ENCODE measurements around the gene SIRPB2.

SIRPB2 gene

GRCh38 chr20:1460275-1460674 is 30.9 kb downstream of the SIRPB2 start:
- Histone ChIP-seq H3K27ac (no peak overlapping the region), H3K4me3 (no peak overlapping the region)
- no peak for DNase-seq (ENCODE audit: low spot score)
- TF ChIP-seq CTCF (IDR thresholded peaks at IDR 0.05), result no peak

- Histone ChIP-seq H3K27ac (no peak overlapping the region), H3K4me3 (no peak overlapping the region)
- TF ChIP-seq CTCF (IDR thresholded peaks at IDR 0.05), result no peak
- no peak for DNase-seq (ENCODE audit: low spot score)
Observed at GRCh38 chr20:1457992-1458391, 33.2 kb downstream of the SIRPB2 start.

- DNase-seq (ENCODE audit: low spot score), result no peak
- TF ChIP-seq CTCF (IDR thresholded peaks at IDR 0.05), result no peak
- Histone ChIP-seq H3K27ac (no peak overlapping the region), H3K4me3 (no peak overlapping the region)
Observed at GRCh38 chr20:1456300-1456699, 34.9 kb downstream of the SIRPB2 start.

- DNase-seq (ENCODE audit: low spot score), result no peak
- TF ChIP-seq CTCF (IDR thresholded peaks at IDR 0.05), result no peak
- Histone ChIP-seq H3K27ac (no peak overlapping the region), H3K4me3 (no peak overlapping the region)
Observed at GRCh38 chr20:1450926-1451491, 40.2 kb downstream of the SIRPB2 start.

GRCh38 chr20:1449370-1449769 is 41.9 kb downstream of the SIRPB2 start:
- Histone ChIP-seq H3K27ac (no peak overlapping the region), H3K4me3 (no peak overlapping the region)
- no peak for DNase-seq (ENCODE audit: low spot score)
- no peak for TF ChIP-seq CTCF (IDR thresholded peaks at IDR 0.05)

GRCh38 chr20:1448081-1448620 is 43.1 kb downstream of the SIRPB2 start:
- TF ChIP-seq CTCF (IDR thresholded peaks at IDR 0.05), result no peak
- H3K27ac ChIP-seq, result no peak overlapping the region
- no peak for DNase-seq (ENCODE audit: low spot score)

GRCh38 chr20:1446536-1446935 is 44.7 kb downstream of the SIRPB2 start:
- no peak for DNase-seq (ENCODE audit: low spot score)
- H3K27ac ChIP-seq, result no peak overlapping the region
- TF ChIP-seq CTCF (IDR thresholded peaks at IDR 0.05), result no peak
- no peak overlapping the region for H3K4me3 ChIP-seq

More at GRCh38 chr20:1448081-1448620, 43.1 kb downstream of the SIRPB2 start:
- H3K4me3 ChIP-seq, result no peak overlapping the region
